ENCODE measurements around the gene PANK4.

Gene PANK4

DNA sequence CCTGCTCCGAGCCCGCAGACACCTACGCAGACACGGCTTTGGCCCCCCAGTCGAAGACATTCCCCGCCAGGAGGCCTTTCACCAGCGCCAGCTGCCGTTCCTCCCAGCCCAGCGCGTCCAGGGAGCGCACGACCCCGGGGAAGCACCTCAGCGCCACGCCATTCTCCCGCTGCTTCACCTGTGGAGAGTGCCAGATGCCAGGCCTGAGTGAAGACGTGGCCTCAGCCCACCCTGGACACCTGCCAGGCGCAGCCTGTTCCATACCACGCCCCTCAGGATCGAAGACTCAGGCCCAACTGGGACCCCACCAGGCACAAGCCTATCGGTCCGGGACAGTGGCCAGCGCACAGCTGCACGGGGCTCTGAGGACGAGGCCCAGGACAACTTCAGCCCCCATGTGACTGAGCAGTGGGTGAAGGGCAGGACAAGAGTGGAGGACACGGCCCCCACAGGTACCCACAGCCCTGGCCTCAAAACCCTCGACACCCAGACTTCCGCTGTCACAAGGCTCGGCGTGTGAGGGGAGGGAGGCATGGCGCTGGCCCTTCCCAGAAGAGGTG is 13.5 kb downstream of the PANK4 start:
- DNase-seq (ENCODE audit: low read depth in 3 of 3): no peak

DNA sequence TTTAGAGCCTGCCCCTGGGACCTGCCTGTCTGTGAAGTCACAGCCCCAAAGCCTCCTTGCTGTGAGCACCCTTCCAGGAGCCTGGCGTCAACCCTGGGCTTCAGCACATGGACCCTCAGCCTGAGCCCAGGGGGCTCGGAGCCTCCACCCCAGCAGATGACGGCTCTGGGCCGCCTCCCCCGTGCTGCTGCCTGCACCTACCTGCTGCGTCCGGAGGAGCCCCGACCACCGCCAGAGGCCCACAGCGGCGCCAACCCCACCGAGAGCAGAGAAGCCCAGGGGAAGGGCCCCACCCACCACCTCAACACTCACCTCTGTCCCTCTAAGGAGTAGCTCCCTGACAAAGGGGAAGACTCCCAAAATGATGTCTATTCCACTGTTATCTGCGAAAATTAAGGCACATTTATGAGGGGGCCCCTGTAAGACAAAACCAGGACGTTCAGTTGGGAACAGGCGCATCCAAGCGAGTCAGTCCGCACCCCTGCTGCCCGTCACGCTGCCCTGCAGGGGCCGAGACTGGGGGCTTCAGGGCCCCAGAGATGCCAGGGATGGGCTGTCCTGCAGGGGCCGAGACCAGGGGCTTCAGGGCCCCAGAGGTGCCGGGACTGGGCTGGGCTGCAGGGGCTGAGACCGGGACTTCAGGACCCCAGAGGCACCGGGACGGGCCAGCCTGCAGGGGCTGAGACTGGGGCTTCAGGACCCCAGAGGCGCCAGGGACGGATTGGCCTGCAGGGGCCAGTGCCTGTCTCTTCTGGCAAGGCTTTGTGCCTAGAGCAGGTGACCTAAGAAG is 15.8 kb downstream of the PANK4 start:
- no peak for DNase-seq (ENCODE audit: low read depth in 3 of 3)

DNA sequence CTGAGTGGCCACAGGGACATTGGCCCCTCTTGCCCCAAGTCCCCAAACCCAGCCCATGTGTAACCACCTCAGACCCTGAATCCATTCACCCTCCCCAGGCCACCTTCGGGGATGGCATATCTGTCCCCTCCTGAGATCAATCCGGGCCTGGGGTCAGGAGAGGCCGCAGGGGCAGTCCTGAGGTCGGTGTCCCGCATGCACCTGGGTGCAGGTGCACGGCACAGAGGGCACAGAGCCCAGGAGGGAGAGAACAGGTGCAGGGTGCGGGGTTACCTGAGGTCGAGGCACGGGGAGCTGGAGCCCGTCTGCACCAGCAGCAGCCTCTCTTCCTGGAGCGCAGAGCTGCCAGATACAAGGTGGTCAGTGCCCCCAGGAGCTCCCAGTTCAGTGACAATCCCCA is 16.8 kb downstream of the PANK4 start:
- no peak for DNase-seq (ENCODE audit: low read depth in 3 of 3)

DNA sequence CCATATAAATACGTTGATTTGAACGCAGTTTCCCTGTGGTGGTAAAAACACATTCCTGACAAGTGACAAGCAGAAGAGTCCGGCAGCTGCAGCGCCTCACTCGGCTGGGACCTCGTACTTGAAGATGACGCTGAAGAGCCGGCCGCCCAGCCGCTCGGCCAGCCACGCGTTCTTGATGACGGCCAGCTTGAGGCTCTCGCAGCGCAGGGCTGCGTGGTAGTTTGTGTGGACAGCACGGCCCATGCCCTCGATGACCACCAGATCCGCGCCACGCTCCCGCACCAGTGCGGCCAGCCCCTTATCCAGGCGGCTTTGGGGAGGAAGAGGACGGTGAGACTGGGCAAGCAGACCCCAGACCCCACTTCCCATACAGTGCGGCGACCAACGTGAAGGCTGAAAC is 17.6 kb downstream of the PANK4 start:
- no peak for DNase-seq (ENCODE audit: low read depth in 3 of 3)

DNA sequence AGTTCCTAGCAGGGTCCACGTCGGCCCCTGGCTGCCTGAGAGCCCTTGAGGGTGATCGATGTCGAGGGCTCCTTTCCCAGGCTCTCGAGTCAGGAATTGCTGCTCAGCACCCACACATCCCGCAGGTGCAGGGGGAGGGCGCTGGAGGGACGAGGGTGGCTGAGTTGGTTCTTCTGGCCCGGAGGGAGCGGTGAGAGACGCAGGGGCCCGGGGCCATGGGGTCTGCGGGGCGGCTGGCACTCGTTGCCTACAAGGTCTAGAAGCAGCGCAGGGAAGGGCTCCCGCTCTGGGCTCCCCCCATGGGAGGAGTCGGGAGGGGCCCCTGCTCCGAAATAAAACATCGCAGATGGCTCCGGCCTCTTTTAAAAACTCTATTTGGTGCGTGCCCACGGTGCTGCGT is 18.2 kb downstream of the PANK4 start:
- no peak for DNase-seq (ENCODE audit: low read depth in 3 of 3)

DNA sequence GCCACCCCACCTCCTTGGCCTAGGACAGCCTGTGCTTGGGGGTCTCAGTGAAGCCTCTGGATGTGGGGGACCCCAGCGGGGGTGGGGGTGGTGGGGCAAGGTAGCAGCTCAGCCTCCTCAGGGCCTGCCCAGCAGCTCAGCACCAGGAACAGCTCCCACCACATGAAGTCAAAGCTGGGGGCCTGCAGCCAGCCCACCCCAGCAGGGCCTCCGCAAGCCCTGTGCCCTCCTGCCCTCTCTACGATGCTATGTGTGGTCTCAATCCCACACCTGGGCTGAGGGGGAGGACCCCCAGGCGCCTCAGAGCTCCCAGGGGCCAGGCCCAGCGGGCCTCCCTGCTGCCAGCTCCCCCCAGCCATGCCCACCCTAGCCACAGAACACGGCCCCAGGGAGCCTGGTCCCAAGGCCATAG is 18.6 kb downstream of the PANK4 start:
- DNase-seq (ENCODE audit: low read depth in 3 of 3): no peak

DNA sequence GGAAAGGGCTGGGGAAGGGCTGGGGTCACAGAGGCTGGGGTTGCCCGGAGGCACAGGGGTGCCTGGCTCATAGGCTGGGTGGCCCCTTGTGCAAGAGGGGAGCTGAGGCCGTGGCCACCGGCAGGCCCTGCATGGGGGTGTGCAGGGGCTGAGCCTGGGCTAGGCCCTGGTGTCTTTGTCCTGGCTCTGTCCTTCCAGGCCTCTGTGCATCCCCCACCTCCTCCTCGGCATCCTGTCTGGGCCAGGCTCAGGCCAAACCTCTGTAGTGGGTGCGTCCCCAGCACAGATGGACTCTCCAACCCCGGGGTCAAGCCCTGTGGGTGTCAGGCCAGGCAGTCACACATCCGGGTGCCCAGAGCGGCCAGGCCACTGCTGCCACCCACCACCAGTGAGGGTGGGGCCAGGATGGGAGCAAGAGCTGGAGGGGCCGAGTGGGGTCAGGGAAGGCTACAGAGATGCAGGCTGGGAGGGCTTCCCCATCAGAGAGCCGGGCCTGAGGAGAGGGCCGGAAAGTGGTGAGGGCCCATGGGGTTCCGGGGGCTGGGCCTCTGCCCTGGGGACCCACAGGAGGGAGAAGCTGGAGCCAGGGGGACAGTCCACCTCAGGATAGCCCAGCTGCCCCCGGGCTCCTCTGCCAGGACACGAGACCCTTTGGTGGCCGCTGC is 19.4 kb downstream of the PANK4 start:
- no peak for DNase-seq (ENCODE audit: low read depth in 3 of 3)

DNA sequence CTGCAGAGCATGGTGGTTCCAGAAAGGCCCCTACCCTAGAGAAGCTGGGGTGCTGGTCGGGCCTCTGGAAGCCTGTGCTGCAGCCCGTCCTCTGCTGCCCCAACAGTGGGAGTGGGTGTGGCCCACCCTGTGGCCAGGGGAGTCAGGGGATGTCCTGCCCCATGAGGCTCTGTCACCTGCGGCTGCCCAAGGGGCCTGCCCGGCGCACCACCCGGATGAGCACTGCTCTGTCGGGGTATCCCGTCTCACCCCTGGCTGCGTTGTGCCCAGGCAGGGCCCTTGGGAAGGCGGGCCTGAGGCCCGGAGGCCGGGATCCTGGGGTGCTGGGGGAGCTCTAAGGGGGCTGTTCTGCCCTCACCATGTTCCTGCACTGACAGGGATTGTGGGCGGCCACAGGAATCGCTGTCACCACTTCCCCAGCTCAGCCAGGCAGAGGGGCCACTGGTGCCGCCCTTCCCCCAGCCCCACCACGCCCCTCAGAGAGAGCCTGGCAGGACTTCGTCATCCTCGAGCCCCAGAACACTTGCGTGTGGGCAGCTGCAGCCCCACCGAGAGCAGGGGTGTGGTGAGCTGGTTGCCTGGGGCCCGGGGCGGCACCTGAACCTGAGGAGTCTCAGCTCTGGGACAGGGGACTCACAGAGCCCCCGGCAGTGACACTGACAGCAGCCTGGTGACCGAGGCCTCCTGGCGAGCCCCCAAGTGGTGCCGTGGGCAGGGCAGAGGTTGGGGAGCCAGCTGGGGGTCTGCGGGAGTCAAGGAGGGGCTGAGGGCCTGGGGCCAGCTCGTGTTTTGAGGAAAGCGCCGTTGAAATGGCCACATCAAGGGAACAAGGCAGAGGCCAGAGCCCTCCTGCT is 20.2 kb downstream of the PANK4 start:
- no peak for DNase-seq (ENCODE audit: low read depth in 3 of 3)

DNA sequence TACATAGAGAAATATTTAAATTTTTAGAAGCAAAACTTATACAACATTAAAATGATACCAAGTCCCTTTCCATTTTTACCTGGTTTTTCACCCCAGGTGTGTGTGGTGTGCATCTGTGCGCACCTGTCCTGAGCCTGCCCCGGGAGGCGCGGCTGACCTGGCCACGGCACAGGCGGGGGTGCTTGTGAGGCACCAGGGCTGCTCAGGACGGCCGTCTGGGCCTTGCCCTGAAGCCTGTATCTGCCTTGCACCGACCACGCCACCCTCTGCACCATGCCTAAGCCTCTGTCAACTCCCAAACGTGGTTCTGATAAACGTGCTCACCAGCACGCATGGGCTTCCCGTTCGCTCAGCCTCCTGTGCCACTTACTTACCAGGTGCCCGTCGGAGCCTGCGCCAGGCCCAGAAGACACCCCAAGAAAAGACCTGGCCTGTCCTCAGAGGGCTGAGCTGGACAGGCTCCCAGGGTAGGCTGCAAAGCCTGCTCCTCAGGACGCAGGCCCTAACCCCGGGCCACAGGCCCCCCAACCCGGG is 20.9 kb downstream of the PANK4 start:
- DNase-seq (ENCODE audit: low read depth in 3 of 3): no peak

DNA sequence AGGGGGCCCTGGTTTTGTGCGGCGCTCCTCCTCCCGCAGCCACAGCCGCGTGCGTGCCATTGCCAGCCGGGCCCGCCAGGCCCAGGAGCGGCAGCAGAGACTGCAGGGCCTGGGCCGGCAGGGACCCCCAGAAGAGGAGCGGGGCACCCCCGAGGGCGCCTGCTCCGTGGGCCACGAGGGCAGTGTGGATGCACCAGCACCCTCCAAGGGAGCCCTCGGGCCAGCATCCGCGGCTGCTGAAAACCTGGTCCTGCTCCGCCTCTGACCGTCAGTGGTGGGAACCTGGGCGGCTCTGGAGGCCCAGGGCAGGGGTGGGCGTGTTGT is 21.5 kb downstream of the PANK4 start:
- DNase-seq (ENCODE audit: low read depth in 3 of 3): no peak

DNA sequence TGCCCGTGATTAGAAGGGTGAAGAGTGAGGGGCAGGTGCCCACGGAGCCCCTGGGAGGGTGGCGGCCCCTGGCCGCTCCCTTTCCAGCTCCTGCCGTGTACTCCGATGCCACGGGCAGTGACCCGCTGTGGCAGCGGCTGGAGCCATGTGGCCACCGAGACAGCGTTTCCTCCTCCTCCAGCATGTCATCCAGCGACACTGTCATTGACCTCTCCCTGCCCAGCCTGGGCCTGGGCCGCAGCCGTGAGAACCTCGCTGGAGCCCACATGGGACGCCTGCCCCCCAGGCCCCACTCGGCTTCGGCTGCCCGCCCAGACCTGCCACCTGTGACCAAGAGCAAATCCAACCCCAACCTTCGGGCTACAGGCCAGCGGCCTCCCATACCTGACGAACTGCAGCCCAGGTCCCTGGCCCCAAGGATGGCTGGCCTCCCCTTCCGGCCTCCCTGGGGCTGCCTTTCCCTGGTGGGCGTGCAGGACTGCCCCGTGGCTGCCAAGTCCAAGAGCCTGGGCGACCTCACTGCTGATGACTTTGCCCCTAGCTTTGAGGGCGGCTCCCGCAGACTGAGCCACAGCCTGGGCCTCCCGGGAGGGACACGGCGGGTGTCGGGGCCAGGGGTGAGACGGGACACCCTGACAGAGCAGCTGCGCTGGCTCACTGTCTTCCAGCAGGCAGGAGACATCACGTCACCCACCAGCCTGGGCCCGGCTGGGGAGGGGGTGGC is 22.0 kb downstream of the PANK4 start:
- DNase-seq (ENCODE audit: low read depth in 3 of 3): no peak

DNA sequence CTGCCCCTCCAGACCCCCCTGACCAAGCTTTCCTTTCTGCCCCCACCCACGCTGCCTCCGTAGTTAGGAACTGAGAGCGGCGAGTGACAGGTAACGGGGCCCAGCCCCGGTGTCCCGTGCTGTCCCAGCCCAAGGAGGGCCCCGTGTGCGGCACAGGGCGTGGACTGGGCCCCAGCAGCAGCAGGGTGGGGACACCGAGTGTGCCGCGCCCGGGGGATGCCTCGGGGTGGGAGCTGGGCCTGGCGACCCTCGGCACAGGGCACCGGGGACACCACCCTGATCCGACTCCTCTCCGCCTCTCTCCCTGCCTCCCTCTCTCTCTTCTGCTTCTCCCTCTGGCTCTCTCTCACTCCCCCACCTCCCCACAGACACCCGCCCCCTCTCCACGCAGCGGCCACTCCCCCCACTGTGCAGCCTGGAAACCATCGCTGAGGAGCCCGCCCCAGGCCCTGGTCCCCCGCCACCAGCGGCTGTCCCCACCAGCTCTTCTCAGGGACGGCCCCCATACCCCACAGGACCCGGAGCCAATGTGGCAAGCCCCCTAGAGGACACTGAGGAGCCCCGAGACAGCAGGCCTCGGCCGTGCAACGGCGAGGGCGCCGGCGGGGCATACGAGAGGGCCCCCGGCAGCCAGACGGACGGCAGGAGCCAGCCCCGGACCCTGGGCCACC is 22.7 kb downstream of the PANK4 start:
- DNase-seq (ENCODE audit: low read depth in 3 of 3): no peak

DNA sequence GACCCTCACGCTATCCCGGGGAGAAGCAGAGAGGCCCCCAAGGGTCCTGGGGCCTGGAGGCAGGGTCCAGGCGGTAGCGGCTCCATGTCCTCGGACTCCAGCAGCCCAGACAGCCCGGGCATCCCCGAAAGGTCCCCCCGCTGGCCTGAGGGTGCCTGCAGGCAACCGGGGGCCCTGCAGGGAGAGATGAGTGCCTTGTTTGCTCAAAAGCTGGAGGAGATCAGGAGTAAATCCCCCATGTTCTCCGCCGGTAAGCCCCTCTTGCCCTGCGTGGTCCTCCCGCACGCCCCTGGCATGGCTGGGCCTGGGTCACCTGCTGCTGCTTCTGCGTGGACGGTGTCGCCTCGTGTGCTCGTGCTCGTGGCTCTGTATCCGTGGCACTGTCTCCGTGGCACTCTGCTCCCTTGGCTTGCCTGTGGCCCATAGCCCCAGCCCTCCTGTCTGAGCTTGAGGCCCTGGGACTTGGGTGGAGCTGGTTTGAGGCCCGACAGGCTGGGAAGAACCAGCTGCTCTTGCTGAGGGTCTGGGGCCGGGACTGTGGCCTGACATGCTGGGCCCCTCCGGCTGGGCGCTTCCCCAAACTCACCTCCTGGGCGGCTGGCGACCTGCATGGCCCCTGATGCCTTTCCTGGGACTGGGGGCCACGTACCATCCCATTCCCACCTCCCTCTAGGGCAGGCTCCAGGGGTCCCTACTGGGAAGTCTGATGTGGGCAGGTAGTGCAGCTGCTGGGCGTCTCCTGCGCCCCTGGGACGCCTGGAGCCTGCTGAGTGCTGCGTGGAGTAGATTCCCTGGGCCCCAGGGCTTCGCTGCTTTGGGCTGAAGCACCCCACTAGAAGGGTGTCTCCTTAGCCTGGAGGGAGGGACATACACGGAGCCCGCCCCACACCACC is 23.5 kb downstream of the PANK4 start:
- no peak for DNase-seq (ENCODE audit: low read depth in 3 of 3)

DNA sequence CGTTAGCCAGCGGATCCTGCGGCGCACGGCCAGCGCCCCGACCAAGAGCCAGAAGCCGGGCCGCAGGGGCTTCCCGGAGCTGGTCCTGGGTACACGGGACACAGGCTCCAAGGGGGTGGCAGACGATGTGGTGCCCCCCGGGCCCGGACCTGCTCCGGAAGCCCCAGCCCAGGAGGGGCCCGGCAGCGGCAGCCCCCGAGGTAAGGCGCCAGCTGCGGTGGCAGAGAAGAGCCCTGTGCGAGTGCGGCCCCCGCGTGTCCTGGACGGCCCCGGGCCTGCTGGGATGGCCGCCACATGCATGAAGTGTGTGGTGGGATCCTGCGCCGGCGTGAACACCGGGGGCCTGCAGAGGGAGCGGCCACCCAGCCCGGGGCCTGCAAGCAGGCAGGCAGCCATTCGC is 24.2 kb downstream of the PANK4 start:
- DNase-seq (ENCODE audit: low read depth in 3 of 3): no peak

DNA sequence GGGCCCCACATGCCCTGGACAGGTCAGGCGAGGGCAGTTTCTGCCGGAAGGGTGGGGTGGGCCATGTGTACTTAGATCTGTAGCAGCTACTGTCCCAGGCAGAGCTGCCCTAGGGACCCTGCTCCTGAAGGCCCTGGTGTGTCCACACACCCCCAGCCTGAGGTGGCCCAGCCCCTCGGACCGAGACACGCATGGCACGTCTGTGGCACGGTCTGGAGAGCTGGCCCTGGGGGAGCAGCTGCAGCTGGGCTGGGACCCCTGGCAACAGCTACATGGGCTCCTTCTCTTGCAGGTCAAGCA is 24.6 kb downstream of the PANK4 start:
- DNase-seq (ENCODE audit: low read depth in 3 of 3): no peak

DNA sequence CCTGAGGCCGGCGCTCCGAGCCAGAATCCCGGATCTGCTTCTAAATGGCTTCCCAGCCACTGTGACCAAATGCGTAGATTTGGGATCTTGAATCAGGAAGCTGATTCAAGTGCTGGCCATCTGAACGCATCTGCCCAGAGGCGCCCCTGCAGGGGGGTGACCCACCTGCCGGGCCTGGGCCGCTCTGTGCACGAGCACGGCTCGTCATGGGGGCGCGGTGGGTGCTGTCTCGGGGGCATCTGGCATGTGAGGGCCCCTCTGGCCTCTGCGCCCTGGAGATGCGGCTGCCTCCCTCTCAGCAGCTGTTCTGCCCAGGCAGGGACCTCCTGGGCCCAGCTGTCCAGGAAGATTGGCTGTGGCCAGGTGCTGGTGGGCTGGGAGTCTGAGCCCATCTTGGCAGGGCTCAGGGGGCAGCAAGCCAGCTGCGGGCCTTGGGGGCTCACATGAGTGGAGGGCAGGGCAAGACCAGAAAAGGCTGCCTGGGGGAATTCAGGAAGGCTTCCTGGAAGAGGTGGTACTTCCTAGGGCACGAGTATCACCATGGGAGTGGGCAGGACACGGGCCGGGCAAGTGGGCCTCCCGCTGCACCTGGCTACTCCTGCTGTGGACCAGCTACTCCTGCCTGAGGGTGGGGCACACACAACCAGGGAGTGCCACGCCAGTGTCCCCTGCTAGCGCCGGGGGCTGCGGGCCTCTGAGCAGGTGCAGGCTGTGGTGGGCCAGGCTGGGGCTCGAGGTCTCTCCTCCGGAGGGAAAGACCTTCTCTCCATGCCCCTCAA is 25.2 kb downstream of the PANK4 start:
- DNase-seq (ENCODE audit: low read depth in 3 of 3): no peak

DNA sequence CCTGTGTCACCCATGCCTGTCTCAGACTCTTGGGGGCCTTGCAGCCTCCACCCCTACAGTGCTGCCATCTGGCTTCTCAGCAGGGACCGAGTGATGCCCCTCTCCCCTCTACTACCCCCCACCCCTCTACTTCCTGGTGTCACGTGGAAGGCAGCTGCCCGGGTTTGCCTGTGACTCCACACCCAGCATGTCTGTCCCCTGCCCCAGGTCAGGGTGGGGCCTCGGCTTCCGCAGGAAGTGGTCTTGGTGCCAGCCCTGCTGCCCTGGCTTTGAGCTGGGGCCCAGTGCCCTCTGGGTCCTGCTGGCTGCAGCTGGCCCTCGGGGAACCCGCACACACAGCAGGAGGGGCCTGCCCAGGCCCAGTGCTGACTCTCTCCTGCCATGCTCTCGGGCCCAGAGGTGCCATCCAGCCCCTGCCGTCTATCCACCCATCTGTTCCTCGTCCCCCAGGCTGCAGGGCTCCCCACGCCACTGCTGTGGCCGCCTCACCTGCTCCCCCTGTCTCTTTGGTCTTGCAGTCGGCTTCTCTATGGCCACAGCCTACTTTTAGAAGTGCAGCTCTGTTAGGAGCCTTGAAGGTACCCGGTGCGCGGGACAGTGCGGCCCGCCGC is 26.3 kb downstream of the PANK4 start:
- no peak for DNase-seq (ENCODE audit: low read depth in 3 of 3)

DNA sequence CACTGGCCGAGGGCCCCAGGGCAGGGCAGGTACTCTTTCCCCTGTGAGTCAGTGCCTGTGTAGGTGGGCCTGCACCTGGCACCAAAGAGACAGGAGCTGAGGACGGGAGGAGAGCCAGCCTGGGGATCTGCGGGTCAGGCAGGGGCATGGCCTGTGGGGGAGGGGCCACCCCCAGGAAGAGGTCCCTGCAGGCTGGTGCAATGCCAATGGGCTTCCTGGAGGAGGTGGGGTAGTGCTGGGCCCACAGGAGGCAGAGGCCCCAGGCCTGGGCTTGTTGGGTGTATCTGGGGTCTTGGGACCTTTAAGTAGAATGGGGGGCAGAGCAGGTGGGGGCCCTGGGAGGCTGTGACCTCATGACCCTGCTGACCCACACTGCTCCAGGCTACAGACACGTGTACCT is 27.1 kb downstream of the PANK4 start:
- DNase-seq (ENCODE audit: low read depth in 3 of 3): no peak

DNA sequence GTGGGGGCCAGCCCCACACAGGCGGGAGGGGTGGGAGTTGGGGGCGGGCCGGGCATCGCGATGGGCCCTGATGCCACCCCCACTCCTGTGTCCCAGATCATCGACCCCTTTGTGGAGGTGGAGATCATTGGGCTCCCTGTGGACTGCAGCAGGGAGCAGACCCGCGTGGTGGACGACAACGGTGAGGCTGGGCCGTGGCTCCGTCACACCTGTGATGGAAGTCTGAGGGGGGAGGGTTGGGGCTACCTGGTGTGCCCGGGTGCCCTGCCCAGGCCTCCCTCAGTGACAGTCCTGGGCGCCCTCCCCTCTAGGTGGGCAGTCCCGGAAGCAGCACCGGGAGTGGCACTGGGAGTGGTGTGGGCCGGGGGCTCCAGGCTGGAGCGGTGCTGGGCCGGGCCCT is 27.7 kb downstream of the PANK4 start:
- DNase-seq (ENCODE audit: low read depth in 3 of 3): no peak

Measured in stimulated activated CD4-positive, alpha-beta T cell treated with anti-CD3 and anti-CD28 coated beads, TNF-alpha, amount 100 ng/mL, for 4 hours (primary cell).